HG03575 (cell line): Measurements from ENCODE around the gene DPYSL3.

Experiments used
- ATAC-seq: cut with Tn5 transposase; IDR thresholded peaks from one replicate; pipeline ENCODE4 v1.9.1; 2021; ENCODE audit not compliant: unreplicated experiment, insufficient number of reproducible peaks, low FRiP score; ENCODE audit errors: extremely low read depth

The DPYSL3 gene

GRCh38 chr5:147413266-147413665 is 96.6 kb downstream of the DPYSL3 start:
- ATAC-seq = no peak

GRCh38 chr5:147412561-147412960 is 97.3 kb downstream of the DPYSL3 start:
- ATAC-seq = no peak

DNA sequence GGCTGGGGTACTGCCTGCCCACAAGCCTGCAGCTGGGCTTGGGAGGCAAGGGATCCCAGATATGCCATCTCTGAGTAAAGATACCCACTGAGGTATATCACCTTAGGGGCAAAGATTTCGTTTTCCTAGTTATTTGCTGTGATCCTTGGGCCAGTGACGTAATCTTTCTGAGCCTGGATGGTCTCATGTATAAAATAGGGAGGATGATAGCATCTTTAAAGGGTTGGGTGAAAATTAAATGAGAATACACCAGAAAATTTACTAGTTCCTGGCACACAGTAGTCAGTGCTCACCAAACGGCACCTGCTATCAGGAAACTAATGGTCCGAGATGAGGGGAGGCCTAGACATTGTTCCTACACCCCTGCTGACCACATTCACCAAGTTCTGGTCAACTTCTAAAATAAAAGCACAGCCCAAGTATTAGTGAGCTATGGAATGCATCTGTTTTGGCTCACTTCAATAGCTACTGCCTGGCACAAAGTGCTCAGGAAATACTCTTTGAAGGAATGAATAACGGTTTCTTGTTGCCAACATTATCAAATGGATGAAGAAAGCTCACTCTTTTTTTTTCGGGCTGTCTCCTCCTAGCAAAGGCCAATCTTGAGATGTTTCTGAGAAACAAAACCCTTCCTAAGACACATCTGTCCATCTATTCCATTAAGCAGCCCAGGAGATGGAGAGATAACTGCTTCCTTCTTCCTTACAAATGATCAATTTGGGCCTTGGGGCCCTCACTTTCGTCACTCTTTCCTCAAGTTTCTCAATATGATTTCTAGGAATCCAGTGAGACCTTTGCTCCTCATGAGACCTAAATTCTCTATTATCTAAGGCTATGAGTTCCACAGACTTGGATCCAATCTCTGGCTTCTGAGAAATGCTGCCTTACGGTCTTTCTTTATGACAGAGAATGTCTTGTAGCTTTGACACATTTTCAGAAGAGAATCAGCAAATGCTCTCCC is 98.2 kb downstream of the DPYSL3 start:
- ATAC-seq = no peak

- ATAC-seq = no peak
Measured at GRCh38 chr5:147410496-147411358, 99.1 kb downstream of the DPYSL3 start.

- ATAC-seq = no peak
Measured at GRCh38 chr5:147408980-147409379, 100.9 kb downstream of the DPYSL3 start.

- no peak for ATAC-seq
Measured at GRCh38 chr5:147407094-147407681, 102.7 kb downstream of the DPYSL3 start.

DNA sequence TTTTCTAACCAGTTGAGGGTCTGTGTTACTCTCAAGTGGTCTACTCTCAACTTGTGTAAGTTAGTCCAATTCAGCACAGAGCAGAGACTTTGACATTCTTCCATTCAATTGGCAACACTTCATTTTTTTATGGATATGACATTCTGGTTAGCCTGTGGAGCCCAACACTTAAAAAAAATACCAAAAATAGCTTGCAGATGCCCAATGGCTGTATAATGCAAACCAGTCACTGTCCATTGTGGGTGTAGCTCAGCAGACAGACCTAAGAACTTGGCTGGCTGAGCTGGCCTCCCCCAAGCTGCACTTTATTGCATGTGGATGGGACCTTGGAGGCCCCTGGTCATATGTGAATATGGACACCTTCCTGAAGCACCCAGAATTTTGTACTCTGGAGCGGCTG is 103.2 kb downstream of the DPYSL3 start:
- no peak for ATAC-seq

GRCh38 chr5:147404706-147405105 is 105.2 kb downstream of the DPYSL3 start:
- no peak for ATAC-seq

DNA sequence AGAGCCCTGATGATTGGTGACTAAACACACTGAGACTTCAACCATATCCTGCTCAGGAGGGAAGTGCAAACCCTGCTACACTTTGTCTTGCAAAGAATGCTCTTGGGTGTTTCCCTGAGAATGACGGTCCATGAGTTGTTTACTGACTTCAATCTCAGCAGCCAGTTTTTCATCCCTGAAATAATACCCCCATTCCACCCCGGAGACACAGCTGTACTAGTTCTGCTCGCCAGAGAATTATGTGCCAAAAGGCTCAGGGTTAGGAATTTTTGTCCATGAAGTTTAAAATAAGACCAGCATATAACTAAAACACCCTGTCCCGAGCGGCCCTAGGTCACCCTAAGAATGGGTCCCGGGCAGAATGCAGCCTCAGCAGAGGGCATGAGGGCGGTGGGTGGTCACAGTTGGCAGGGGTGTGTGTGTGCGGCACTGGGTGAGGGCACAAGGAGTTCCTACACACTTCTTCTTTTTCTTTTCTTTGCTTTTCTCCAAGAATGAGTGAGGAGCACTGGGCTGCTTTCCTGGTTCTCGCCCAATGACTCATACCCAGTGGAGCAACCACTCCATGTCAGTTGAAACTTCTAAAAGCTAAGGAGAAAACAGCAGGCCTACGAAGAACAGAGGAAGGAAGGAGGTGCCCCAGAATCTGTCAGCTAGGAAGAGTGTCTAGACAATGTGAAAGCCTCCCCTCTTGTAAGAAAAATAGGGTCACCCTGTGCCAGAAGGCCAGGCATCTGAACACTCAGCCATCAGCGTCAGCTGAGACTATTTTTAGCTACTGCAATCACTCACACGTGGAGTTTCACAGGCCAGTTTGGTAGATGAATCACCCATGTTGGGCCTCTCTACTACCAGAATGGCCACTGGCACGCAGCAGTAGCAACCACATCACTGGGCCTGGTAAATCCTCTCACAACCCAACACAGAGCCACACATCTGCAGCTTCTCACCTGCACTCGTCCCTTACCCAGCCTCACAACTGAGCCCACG is 105.9 kb downstream of the DPYSL3 start:
- ATAC-seq = peak; percentile 98

GRCh38 chr5:147400881-147401280 is 109.0 kb downstream of the DPYSL3 start:
- no peak for ATAC-seq

DNA sequence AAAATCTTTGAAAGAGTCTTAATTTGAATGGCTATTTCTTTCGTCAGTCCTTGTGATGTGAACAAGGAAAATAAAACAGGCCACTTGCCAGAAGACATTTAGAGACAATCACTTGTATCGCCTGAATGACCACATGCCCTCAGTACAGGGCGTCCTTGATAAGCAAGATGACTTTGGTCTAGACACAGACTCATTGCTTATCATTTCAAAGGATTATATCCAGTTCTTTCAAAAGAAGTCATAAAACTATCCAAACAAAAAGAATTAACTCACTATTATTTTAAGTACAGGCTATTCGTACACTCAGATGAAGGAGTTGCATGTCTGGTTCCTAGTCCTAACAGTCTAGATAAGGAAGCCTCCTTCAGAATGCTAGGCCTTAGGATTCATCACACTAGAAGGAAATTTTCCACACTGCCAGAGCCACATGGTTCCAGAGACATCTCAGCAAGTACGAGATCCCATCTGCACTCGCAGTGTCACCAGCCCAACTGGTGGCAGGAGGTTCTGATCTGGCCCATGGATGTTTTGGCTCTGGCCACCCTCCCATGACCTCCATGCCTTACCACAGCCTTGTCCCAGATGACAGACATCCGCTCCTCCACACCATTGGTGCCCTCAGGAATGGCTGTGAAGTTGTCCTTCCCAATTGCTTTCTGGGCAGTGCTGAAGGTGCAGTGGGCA is 109.6 kb downstream of the DPYSL3 start:
- no peak for ATAC-seq

DNA sequence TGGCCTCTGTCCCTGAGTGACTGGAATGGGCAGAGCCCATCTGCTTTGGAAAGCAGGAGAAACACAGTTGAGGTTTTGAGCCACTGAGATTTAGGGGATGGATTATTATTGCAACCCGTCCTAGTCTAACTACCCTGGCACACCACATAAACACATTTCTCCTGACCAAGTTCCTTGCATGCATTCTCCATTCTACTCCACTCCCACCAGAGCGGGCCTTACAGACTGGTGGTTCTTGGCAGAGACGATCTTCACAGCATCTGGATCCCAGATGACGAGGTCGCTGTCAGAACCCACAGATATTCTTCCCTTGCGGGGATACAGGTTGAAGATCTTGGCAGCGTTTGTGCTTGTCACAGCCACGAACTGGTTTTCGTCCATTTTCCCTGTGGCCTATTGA is 111.0 kb downstream of the DPYSL3 start:
- ATAC-seq = no peak

DNA sequence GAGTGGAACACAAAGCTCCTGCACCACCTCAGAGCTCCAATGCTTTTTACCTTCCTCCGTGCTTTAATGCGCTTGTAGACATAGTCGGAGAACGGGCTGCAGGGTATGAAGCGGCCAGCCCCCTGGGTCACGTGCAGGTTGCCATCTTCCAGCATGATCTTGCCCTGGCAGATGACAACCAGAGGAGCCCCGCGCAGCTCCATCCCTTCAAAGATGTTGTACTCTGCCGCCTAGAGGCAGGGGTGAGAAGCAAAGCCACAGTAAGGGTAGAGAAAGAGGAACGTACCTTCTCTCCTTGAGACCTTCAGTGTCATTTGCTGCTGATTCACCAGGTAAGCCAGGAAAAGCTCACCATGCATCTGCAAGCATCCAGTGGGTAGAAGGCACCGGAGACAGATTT is 112.3 kb downstream of the DPYSL3 start:
- no peak for ATAC-seq

GRCh38 chr5:147396070-147396823 is 113.6 kb downstream of the DPYSL3 start:
- ATAC-seq = no peak

GRCh38 chr5:147393874-147394672 is 115.8 kb downstream of the DPYSL3 start:
- no peak for ATAC-seq

DNA sequence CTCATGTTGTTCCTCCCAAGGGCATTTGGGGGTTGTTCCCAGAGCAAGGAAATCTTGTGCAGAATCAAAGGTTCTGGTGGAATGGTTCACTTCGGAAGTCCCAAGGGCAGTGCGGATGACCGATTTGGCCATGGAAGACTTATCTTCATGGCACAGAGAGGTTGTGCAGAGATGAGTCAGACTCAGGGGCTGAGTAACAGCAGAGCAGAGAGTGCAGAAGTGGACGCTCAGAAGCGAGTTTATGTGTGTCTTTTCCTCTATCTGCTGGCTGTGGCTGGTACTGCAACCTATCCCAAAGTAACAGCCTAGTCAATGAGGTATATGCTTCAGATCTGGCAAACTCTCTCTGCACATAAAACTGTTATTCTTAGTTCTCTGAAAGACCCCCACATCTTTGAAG is 118.1 kb downstream of the DPYSL3 start:
- peak; percentile 97 for ATAC-seq
